ENCODE measurements around the gene MRGPRD.
"Not testable (repeated sequence)": the region's sequence is repeated elsewhere in the genome, so short reads cannot be mapped to it uniquely, and the experiment has no call there.

The MRGPRD gene

GRCh38 chr11:68979931-68980775 lies 633 bp downstream of the MRGPRD start:
- no peak overlapping the region for H3K4me3 ChIP-seq (ENCODE audit: insufficient read depth, low read depth, low read length, poor library complexity, severe bottlenecking)
- no peaks in the 10 kb centered on the region for H3K9me3 ChIP-seq (ENCODE audit: control insufficient read depth, low read length)
- no peaks in the 10 kb centered on the region for H3K27me3 ChIP-seq (replicated peaks; ENCODE audit: control insufficient read depth, insufficient read depth, low read length, poor library complexity, severe bottlenecking)
- H3K36me3 ChIP-seq (ENCODE audit: control insufficient read depth, insufficient read depth, low read length) = no peaks in the 10 kb centered on the region
- H3K4me1 ChIP-seq (ENCODE audit: control insufficient read depth, insufficient read depth, low read length, poor library complexity, severe bottlenecking) = no peaks in the 10 kb centered on the region
- H3K27ac ChIP-seq (ENCODE audit: insufficient read depth, low read length, poor library complexity, severe bottlenecking) = no peak overlapping the region
- DNase-seq = no peak

- H3K4me1 ChIP-seq (ENCODE audit: control insufficient read depth, insufficient read depth, low read length, poor library complexity, severe bottlenecking) = no peaks in the 10 kb centered on the region
- no peak for DNase-seq
Observed at GRCh38 chr11:68978931-68979594, 1.7 kb downstream of the MRGPRD start.

GRCh38 chr11:68978626-68978930 lies 2.2 kb downstream of the MRGPRD start:
- Histone ChIP-seq H3K36me3 (ENCODE audit: control insufficient read depth, insufficient read depth, low read length) (no peaks in the 10 kb centered on the region), H3K27me3 (replicated peaks; ENCODE audit: control insufficient read depth, insufficient read depth, low read length, poor library complexity, severe bottlenecking) (no peaks in the 10 kb centered on the region), H3K9me3 (ENCODE audit: control insufficient read depth, low read length) (no peaks in the 10 kb centered on the region), H3K27ac (ENCODE audit: insufficient read depth, low read length, poor library complexity, severe bottlenecking) (no peak overlapping the region), H3K4me1 (ENCODE audit: control insufficient read depth, insufficient read depth, low read length, poor library complexity, severe bottlenecking) (no peaks in the 10 kb centered on the region), H3K4me3 (ENCODE audit: insufficient read depth, low read depth, low read length, poor library complexity, severe bottlenecking) (no peak overlapping the region)
- DNase-seq = no peak

More at GRCh38 chr11:68978931-68979594, 1.7 kb downstream of the MRGPRD start:
- Histone ChIP-seq H3K27me3 (replicated peaks; ENCODE audit: control insufficient read depth, insufficient read depth, low read length, poor library complexity, severe bottlenecking) (no peaks in the 10 kb centered on the region), H3K27ac (ENCODE audit: insufficient read depth, low read length, poor library complexity, severe bottlenecking) (no peak overlapping the region), H3K4me3 (ENCODE audit: insufficient read depth, low read depth, low read length, poor library complexity, severe bottlenecking) (no peak overlapping the region), H3K36me3 (ENCODE audit: control insufficient read depth, insufficient read depth, low read length) (no peaks in the 10 kb centered on the region), H3K9me3 (ENCODE audit: control insufficient read depth, low read length) (no peaks in the 10 kb centered on the region)

- Histone ChIP-seq H3K9me3 (ENCODE audit: control insufficient read depth, low read length) (no peaks in the 10 kb centered on the region), H3K4me1 (ENCODE audit: control insufficient read depth, insufficient read depth, low read length, poor library complexity, severe bottlenecking) (no peaks in the 10 kb centered on the region), H3K27me3 (replicated peaks; ENCODE audit: control insufficient read depth, insufficient read depth, low read length, poor library complexity, severe bottlenecking) (no peaks in the 10 kb centered on the region), H3K4me3 (ENCODE audit: insufficient read depth, low read depth, low read length, poor library complexity, severe bottlenecking) (no peak overlapping the region), H3K36me3 (ENCODE audit: control insufficient read depth, insufficient read depth, low read length) (no peaks in the 10 kb centered on the region), H3K27ac (ENCODE audit: insufficient read depth, low read length, poor library complexity, severe bottlenecking) (no peak overlapping the region)
- DNase-seq = no peak
Observed at GRCh38 chr11:68977781-68978625, 2.8 kb downstream of the MRGPRD start.

- Histone ChIP-seq H3K36me3 (ENCODE audit: control insufficient read depth, insufficient read depth, low read length) (no peaks in the 10 kb centered on the region), H3K4me3 (ENCODE audit: insufficient read depth, low read depth, low read length, poor library complexity, severe bottlenecking) (no peak overlapping the region), H3K9me3 (ENCODE audit: control insufficient read depth, low read length) (no peaks in the 10 kb centered on the region), H3K27ac (ENCODE audit: insufficient read depth, low read length, poor library complexity, severe bottlenecking) (no peak overlapping the region), H3K4me1 (ENCODE audit: control insufficient read depth, insufficient read depth, low read length, poor library complexity, severe bottlenecking) (no peaks in the 10 kb centered on the region), H3K27me3 (replicated peaks; ENCODE audit: control insufficient read depth, insufficient read depth, low read length, poor library complexity, severe bottlenecking) (no peaks in the 10 kb centered on the region)
- DNase-seq = no peak
Observed at GRCh38 chr11:68976563-68976962, 4.2 kb downstream of the MRGPRD start.

- H3K27me3 ChIP-seq (replicated peaks; ENCODE audit: control insufficient read depth, insufficient read depth, low read length, poor library complexity, severe bottlenecking) = no peaks in the 10 kb centered on the region
- H3K9me3 ChIP-seq (ENCODE audit: control insufficient read depth, low read length) = no peaks in the 10 kb centered on the region
- no peaks in the 10 kb centered on the region for H3K4me1 ChIP-seq (ENCODE audit: control insufficient read depth, insufficient read depth, low read length, poor library complexity, severe bottlenecking)
- H3K36me3 ChIP-seq (ENCODE audit: control insufficient read depth, insufficient read depth, low read length) = no peaks in the 10 kb centered on the region
- H3K27ac ChIP-seq (ENCODE audit: insufficient read depth, low read length, poor library complexity, severe bottlenecking) = no peak overlapping the region
- H3K4me3 ChIP-seq (ENCODE audit: insufficient read depth, low read depth, low read length, poor library complexity, severe bottlenecking) = no peak overlapping the region
- no peak for DNase-seq
Observed at GRCh38 chr11:68976095-68976494, 4.7 kb downstream of the MRGPRD start.

GRCh38 chr11:68974421-68975194 lies 6.2 kb downstream of the MRGPRD start:
- H3K4me1 ChIP-seq (ENCODE audit: control insufficient read depth, insufficient read depth, low read length, poor library complexity, severe bottlenecking) = no peaks in the 10 kb centered on the region
- no peak overlapping the region for H3K27ac ChIP-seq (ENCODE audit: insufficient read depth, low read length, poor library complexity, severe bottlenecking)
- no peak for DNase-seq
- H3K36me3 ChIP-seq (ENCODE audit: control insufficient read depth, insufficient read depth, low read length) = no peaks in the 10 kb centered on the region
- H3K4me3 ChIP-seq (ENCODE audit: insufficient read depth, low read depth, low read length, poor library complexity, severe bottlenecking) = no peak overlapping the region
- H3K27me3 ChIP-seq (replicated peaks; ENCODE audit: control insufficient read depth, insufficient read depth, low read length, poor library complexity, severe bottlenecking) = no peaks in the 10 kb centered on the region
- H3K9me3 ChIP-seq (ENCODE audit: control insufficient read depth, low read length) = no peaks in the 10 kb centered on the region

GRCh38 chr11:68973706-68974105 lies 7.1 kb downstream of the MRGPRD start:
- not testable (repeated sequence) for H3K27me3 ChIP-seq (replicated peaks; ENCODE audit: control insufficient read depth, insufficient read depth, low read length, poor library complexity, severe bottlenecking); H3K9me3 ChIP-seq (ENCODE audit: control insufficient read depth, low read length); H3K4me3 ChIP-seq (ENCODE audit: insufficient read depth, low read depth, low read length, poor library complexity, severe bottlenecking); H3K36me3 ChIP-seq (ENCODE audit: control insufficient read depth, insufficient read depth, low read length); H3K27ac ChIP-seq (ENCODE audit: insufficient read depth, low read length, poor library complexity, severe bottlenecking); H3K4me1 ChIP-seq (ENCODE audit: control insufficient read depth, insufficient read depth, low read length, poor library complexity, severe bottlenecking); DNase-seq

- Histone ChIP-seq H3K27ac (ENCODE audit: insufficient read depth, low read length, poor library complexity, severe bottlenecking) (no peak overlapping the region), H3K9me3 (ENCODE audit: control insufficient read depth, low read length) (no peaks in the 10 kb centered on the region), H3K27me3 (replicated peaks; ENCODE audit: control insufficient read depth, insufficient read depth, low read length, poor library complexity, severe bottlenecking) (no peaks in the 10 kb centered on the region), H3K4me1 (ENCODE audit: control insufficient read depth, insufficient read depth, low read length, poor library complexity, severe bottlenecking) (no peaks in the 10 kb centered on the region), H3K4me3 (ENCODE audit: insufficient read depth, low read depth, low read length, poor library complexity, severe bottlenecking) (no peak overlapping the region), H3K36me3 (ENCODE audit: control insufficient read depth, insufficient read depth, low read length) (no peaks in the 10 kb centered on the region)
- no peak for DNase-seq
Observed at GRCh38 chr11:68973219-68973618, 7.6 kb downstream of the MRGPRD start.
